ENCODE data around the gene TMCC1. TPM values are rescaled to one million over a fixed set of nuclear protein-coding genes. Genes with fewer than 3 reads are reported as not detected.
A peak's percentile ranks its signal among the peaks of the same experiment; 100 is the strongest.

TMCC1 gene
- total RNA-seq, 6 experiments from 2014 or later, result 21.7 to 124 (median 25.2) TPM

DNA sequence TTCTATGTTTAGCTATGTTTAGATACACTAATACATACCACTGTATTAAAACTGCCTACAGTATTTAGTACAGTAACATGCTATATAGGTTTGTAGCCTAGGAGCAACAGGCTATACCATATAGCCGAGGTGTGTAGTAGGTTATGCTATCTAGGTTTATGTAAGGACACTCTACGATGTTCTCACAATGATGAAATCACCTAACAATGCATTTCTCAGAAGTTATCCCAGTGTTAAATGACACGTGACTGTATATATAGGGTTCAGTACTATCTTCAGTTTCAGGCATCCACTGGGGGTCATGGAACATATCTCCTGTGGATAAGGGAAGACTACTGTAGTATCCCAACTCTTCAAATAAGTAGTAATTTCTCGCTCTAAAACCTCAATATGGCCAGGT lies 97.4 kb downstream of the TMCC1 start:
- no peak overlapping the region for H3K4me3 ChIP-seq
- H3K27ac ChIP-seq, result no peak overlapping the region
- DNase-seq (no peak), ATAC-seq (no peak)
- intact Hi-C loops (cut with DNase I), result no loop called here
- H3K27me3 ChIP-seq, result no peaks in the 10 kb centered on the region
- 88% methylated on average over 4 of the region's 4 CpGs for WGBS (ENCODE audit: insufficient coverage, low coverage, low lambda C conversion rate, missing lambda C conversion rate)
- H3K9me3 ChIP-seq, result no peaks in the 10 kb centered on the region
- H3K4me1 ChIP-seq, result peaks cover 0 to 7% (median 0%) of the 10 kb centered on the region in 4 donors
- TF ChIP-seq, protein P1, sequence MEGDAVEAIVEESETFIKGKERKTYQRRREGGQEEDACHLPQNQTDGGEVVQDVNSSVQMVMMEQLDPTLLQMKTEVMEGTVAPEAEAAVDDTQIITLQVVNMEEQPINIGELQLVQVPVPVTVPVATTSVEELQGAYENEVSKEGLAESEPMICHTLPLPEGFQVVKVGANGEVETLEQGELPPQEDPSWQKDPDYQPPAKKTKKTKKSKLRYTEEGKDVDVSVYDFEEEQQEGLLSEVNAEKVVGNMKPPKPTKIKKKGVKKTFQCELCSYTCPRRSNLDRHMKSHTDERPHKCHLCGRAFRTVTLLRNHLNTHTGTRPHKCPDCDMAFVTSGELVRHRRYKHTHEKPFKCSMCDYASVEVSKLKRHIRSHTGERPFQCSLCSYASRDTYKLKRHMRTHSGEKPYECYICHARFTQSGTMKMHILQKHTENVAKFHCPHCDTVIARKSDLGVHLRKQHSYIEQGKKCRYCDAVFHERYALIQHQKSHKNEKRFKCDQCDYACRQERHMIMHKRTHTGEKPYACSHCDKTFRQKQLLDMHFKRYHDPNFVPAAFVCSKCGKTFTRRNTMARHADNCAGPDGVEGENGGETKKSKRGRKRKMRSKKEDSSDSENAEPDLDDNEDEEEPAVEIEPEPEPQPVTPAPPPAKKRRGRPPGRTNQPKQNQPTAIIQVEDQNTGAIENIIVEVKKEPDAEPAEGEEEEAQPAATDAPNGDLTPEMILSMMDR (IDR thresholded peaks at IDR 0.05), result no peak
- no peak for TF ChIP-seq POLR2A (IDR thresholded peaks at IDR 0.05)
- no peaks in the 10 kb centered on the region for H3K36me3 ChIP-seq

DNA sequence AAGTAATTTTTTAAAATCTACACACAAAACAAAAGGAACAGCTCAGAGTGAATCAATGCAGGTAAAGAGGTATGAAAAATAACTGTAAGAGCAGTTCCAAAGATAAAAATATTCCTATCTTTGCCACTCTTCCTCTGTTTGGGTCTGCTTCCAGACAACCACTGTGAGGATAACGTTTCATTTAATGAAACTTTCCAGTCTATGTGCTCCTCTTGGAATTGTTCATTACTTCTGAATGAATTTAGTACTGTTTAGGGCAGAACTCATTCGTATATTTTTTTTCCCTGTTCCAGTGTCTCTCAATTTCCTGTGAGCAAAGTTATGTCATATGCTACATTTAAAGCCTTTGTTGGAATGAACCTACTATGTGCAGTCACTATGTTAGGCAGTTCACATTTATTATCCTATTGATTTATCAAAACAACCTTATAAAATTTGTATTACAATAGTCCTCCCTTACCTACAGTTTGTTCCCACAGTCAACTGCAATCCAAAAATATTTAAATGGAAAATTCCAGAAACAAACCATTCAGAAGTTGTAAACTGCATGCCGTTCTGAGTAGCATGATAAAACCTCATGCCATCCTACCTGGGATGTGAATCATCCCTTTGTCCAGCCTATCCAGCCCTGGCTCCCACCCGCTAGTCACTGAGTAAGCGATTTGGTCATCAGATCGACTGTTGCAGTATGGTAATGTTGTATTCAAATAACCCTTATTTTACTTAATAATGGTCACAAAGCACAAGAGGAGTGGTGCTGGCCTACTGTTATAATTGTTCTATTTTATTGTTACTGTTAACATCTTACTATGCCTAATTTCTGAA lies 98.1 kb downstream of the TMCC1 start:
- H3K4me1 ChIP-seq, result peaks cover 0 to 7% (median 0%) of the 10 kb centered on the region in 4 donors
- no peaks in the 10 kb centered on the region for H3K36me3 ChIP-seq
- H3K27me3 ChIP-seq, result no peaks in the 10 kb centered on the region
- ATAC-seq (no peak), DNase-seq (no peak)
- no peak overlapping the region for H3K4me3 ChIP-seq
- intact Hi-C loops (cut with DNase I), result no loop called here
- 74% methylated on average over 6 of the region's 6 CpGs for WGBS (ENCODE audit: insufficient coverage, low coverage, low lambda C conversion rate, missing lambda C conversion rate)
- TF ChIP-seq POLR2A (IDR thresholded peaks at IDR 0.05), result no peak
- H3K9me3 ChIP-seq, result no peaks in the 10 kb centered on the region
- no peak overlapping the region for H3K27ac ChIP-seq

DNA sequence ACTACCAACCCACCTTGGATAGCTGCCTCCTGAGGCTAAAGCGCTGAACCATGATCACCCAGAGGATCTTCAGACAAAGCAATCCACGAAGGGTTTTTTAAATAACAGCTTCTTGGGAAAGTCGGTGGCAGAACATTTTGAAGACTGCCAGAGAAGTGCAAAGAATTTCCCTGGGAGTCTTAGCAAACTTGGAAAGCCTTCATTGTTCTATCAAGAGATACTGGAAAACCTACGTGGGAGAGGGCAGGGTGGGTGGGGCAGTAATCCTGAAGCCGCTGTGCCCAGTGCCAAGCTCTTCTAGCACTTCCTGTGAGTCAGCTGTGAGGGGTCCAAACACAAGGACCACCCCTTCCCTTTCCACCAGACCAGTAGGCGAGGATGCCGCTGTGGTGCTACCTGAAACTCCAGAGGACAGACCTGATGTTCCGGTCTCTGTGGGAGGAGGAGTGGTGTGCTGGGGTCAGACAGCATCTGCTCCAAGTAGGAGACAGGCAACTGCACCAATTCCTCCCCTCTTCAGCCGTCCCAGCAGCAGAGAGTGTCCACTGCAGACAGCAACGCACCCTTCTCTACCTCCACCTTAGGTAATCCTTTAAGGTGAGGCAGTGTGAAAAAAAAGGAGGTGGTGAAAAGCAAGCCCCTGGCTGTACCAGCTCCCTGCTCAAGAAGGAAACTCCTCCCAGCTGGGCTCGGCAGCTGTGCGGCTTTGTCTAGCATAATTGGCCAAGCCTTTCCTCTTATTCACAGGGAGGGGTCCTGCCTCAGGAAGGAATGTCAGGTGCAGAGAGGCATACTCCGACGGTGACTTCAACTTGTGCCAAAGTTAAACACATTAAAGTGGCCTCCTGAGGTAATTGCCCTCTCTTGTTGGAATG lies 99.0 kb downstream of the TMCC1 start:
- intact Hi-C loops (cut with DNase I), result no loop called here
- no peaks in the 10 kb centered on the region for H3K36me3 ChIP-seq
- H3K4me3 ChIP-seq, result no peak overlapping the region
- DNase-seq, result no peak
- WGBS (ENCODE audit: insufficient coverage, low coverage, low lambda C conversion rate, missing lambda C conversion rate), result 44% methylated on average over 7 of the region's 14 CpGs
- no peaks in the 10 kb centered on the region for H3K9me3 ChIP-seq
- peak; percentile 24 to 50 (median 40) for ATAC-seq
- no peaks in the 10 kb centered on the region for H3K27me3 ChIP-seq
- H3K4me1 ChIP-seq, result peaks cover 0 to 7% (median 0%) of the 10 kb centered on the region in 4 donors
- TF ChIP-seq, protein P1 (IDR thresholded peaks at IDR 0.05), result no peak
- TF ChIP-seq POLR2A (IDR thresholded peaks at IDR 0.05), result no peak
- no peak overlapping the region for H3K27ac ChIP-seq

DNA sequence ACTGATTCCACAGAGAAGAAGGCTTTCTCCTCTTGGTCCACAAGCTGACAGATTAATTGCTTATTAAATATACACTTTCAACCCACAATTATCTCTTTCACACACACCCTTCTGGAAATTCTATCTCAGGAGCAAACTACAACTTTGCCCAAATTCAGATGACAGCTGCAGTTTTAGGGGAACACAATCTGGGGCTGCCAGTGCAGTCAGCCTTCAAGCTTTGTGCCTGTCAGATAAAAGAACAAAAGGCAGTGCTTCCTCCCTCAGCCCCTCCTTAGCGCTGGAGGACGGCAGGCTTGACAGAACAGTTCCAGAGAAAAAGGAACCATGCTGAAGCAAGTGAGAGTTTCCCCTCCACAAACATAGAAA lies 99.6 kb downstream of the TMCC1 start:
- H3K27ac ChIP-seq, result no peak overlapping the region
- WGBS (ENCODE audit: insufficient coverage, low coverage, low lambda C conversion rate, missing lambda C conversion rate), result 20% methylated on average over 1 of the region's 2 CpGs
- ATAC-seq, result peak; percentile 51 to 69 (median 57)
- peaks cover 0 to 7% (median 0%) of the 10 kb centered on the region in 4 donors for H3K4me1 ChIP-seq
- peak in 1 of 3 donors; percentile 29 for DNase-seq
- H3K4me3 ChIP-seq, result no peak overlapping the region
- no peaks in the 10 kb centered on the region for H3K27me3 ChIP-seq
- intact Hi-C loops (cut with DNase I), result no loop called here
- H3K9me3 ChIP-seq, result no peaks in the 10 kb centered on the region
- no peak for TF ChIP-seq POLR2A (IDR thresholded peaks at IDR 0.05)
- TF ChIP-seq, protein P1 (IDR thresholded peaks at IDR 0.05), result no peak
- H3K36me3 ChIP-seq, result no peaks in the 10 kb centered on the region

Measured in right lobe of liver (tissue), 6 donors.